ENCODE data around the gene TMX1.

The TMX1 gene

DNA sequence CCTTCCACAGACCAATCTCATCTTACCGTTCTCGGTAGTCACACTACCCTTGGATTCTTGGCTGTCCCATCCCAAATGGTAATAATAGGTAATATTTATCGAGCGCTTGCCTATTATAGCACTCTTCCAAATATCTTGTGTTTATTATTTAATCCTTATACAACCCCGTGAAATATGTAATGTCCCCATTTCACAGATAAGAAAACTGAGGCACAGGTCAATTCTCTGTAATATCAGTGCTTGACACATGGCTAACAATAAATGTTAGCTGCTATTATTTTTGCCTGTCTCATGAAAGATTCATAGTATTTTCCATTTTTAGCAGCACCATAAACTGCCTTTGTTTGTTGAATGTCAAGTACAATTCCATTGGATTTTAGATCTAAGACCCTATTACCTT is 4.5 kb downstream of the TMX1 start:
- DNase-seq, result no peak

DNA sequence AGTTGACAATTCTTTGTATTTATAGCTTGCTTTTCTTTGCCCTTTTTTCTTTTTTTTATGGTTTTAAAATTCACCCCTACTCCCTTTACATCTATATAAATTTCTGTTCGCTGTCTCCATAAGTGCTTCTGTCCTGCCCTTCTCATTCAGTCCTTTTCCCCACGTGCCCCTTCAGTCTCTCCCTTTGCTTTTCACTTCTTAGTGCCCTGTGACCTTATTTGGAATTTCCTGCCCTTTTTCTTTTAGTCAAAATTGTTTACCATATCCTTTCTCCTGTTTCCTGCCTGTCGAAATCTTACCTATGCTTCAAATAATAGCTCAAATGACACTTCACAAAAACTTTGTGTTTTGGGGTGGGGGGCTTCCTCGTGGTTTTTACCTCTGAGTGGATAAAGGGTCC is 6.0 kb downstream of the TMX1 start:
- DNase-seq, result no peak

DNA sequence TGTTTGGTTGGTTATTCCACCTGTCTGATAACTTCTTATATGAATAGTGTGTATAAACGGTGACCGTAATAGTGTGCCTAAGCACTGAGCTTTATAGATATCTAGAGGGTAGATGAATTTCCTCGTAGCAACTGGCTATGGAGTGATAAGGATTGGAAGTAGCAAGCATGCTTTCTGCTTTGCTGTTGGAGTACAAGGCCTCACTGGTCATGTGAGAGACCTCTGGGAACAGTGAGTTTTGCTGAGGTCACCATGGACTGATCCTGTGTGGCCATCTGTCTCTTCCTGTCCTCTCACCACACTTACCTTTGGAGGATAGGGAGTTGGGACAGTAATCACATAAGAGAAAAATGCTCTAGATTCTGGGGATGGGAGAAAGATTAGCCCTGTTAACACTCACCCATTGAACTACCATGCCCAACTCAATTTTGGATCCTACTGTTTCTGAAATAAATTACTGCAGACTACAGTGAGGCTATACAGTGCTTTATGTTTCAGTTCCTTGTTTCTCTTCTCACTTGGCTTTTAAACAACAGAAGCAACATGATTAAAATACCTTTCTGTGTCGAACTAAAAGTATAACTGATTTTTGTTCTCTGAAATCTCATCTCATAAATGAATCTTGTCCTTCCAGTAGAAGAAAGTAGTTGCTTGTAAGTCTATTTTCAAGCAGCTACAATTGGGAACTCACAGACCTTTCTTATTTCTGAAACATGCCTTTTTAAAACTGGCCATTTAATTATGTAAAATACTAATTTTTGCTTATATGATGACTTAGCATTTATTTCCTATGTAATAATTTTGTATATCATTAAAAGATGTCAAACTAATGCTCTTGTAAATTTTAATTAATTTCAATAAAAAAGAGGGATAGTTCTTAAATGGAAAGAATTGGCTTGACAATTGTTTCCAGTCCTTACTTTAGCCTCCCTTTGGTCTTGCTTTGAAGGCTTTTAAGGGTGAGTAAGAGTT is 8.3 kb downstream of the TMX1 start:
- no peak for DNase-seq

DNA sequence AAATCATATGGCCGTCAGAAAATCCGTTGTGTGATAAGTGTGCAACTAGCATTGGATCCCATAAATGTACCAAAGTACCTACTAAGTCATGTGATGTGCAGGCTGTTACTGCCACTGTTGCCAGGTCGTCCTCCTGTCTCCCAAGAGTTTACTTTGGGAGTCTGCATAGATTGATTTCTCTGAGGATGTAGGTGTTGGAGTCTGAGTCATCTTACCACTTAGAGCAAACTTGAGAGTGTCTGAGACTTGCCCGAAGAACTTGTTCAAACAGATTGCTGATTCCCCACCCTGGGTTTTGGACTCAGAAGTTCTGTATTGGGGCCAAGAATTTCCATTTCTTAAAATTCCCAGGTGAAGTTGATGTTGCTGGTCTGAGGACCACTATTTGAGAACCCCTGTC is 11.4 kb downstream of the TMX1 start:
- DNase-seq, result no peak

DNA sequence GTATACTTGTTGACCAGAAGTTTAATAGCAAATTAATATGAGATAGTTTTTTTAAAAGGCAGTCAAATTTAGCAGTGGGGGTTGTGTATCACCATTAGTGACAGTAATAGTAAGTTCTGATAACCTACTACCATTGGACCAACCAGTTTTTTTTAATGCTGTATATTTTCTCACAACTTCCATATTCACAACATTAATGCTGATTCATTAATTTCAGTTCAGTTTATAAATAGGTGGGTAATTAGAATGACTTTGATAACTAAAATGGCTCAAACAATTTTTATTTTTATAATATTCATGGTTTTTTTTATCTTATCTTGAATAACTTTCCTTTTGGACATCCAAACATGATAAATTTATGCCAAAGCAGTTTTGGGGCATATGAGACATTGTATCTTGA is 13.8 kb downstream of the TMX1 start:
- DNase-seq, result no peak

DNA sequence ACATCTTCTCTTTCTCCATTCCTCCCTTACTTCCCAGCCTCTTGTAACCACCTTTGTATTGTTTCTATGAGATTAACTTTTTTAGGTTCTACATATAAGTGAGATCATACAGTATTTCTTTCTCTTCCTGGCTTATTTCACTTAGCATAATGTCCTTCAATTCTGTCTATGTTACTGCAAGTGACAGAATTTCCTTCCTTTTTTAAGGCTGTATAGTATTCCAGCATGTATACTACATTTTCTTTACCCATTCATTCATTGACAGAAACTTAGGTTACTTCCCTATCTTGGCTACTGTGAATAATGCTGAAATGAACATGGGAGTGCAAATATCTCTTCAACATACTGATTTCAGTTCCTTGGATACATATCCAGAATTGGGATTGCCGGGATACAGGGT is 18.2 kb downstream of the TMX1 start:
- no peak for DNase-seq

DNA sequence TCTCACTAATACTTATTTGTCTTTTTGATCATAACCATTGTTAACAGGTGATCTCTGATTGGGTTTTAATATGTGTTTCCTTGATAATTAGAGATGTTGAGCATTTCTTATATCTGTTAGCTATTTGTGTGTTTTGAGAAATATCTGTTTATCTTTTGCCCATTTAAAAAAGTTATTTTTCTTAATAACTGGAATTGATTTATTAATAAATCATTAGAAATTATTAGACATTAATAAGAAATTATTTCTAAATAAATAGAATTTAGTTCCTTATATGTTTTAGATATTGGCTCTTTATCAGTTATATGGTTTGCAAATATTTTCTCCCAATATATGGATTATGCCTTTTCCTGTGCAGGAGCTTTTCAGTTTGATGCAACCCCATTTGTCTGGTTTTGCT is 18.7 kb downstream of the TMX1 start:
- DNase-seq, result no peak

DNA sequence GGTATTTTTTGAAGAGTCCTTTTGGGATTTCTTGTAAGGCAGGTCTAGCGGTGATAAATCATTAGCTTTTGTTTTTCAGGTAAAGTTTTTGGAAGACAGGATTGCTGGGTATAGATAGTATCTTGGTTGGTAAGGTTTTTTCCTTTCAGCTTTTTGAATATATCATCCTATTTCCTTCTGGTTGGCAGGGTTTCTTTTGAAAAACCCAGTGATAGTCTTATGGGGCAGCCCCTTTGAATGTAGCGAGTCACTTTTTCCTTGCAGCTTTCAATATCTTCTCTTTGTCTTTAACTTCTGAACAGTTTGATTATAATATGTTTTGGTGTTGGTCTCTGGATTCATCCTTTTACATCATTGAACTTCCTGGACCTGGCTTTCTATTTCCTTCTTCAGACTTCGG is 20.2 kb downstream of the TMX1 start:
- DNase-seq, result no peak

DNA sequence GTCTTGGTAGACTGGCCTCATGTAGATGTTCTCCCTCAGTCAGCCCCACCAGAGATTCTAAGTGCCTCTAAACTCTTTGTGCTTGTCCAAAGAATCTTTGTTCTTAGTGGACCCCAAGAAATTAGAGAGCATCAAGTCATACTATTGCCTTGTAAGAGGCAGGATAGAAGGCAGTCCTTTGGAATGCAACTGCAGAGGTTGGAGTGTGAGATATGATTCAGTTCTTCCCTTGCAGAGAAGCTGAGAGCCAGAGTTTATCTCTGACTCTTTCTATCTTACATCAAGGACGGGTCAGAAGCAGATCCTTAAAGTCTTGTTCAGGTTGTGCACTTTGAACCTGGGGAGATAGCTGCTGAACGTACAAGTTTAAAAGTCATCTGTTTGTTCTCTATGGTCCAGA is 21.1 kb downstream of the TMX1 start:
- no peak for DNase-seq

DNA sequence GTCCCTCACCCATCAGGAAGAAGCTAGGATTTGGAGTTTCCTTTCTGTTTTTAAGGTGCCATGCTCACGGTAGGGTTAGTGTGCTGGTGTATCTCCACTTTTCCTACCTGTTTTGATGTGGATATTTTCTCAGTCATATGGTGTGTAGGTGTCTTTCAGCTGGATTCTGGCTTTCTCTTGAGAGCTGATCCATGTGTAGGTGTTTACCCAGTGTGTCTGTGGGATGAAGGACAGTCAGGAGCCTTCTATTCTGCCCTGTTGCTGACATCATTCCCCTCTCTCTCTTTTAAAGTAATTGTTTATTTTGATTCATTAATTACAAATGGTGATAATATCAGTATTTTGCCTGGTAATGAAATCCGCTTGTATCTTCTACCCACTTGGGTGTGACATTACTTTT is 22.8 kb downstream of the TMX1 start:
- no peak for DNase-seq

DNA sequence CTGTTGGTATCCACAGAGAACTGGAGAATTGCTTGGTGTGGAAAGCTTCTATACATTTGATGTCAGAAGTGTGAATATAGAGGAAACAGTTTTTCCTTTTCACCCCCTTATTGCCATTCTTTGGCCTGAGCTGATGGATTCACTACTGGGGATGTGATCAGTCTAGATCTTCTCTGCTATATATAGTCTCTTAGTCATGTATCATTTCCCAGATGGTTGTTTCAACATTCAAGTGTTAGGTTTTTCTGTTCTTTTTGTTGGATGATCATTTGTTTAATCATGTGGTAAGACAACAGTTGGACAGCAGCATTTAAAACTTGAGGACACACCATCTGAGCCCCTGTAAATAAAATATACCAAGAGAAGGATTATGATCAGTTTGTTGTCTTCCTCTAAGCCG is 29.6 kb downstream of the TMX1 start:
- no peak for DNase-seq

DNA sequence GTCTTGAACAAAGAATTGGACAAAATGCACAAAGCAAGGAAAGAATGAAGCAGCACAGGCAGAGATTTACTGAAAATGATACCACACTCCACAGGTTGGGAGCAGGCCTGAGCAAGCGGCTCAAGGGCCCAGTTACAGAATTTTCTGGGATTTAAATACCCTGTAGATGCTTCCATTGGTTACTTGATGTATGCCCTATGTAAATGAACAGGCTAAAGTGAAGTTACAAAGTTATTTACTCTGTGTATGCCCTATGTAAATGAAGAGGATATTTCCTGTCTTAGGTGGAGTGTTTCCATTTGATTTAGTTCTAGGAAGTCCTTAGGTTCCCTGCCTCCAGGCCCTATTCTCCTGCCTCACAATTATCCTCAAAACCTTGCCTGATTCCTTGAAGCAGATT is 36.6 kb downstream of the TMX1 start:
- no peak for DNase-seq

DNA sequence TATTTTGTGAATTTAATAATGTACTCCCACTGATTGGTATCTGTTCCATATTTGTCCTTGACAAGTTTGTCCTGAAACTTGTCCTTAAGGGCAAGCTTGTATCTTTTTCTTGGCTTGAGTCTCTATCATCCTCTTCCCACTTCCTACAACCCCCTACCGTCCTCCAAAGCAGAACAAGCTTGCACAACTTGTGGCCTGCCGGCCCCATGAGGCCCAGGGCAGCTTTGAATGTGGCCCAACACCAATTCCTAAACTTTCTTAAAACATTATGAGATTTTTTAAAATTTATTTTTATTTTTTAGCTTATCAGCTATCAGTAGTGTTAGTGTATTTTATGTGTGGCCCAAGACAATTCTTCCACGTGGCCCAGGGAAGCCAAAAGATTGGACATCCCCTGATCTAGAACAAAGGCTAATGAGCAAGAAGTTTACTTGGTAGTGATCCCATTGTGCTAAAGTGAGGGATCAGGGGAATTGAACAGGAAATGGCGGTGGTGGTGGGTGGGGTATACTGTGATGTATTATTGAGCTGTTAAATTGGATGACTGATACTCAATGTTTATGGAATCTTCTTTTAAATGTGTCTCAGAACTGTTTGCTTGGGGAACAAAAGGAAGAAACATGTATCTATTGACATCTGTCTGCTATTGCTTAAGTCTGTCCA is 37.8 kb downstream of the TMX1 start:
- DNase-seq, result no peak

DNA sequence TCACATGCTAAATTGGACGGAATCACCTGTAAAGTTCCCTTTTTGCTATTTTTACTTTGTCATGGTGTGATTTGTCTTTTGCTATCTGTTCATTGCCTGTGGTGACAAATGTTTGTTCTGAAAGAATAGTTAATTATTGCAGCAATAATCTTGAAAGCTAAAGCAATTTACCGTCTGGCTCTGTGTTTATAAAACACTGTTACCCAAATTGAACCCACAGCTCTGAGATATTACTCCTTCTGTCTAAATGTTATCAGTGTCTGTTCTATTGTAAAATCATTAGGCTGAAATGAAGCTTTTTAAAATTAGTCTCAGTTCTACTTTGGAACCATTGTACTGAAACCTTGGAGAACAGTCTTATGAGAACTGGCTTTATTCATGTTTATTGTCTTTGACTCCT is 42.5 kb downstream of the TMX1 start:
- no peak for DNase-seq

DNA sequence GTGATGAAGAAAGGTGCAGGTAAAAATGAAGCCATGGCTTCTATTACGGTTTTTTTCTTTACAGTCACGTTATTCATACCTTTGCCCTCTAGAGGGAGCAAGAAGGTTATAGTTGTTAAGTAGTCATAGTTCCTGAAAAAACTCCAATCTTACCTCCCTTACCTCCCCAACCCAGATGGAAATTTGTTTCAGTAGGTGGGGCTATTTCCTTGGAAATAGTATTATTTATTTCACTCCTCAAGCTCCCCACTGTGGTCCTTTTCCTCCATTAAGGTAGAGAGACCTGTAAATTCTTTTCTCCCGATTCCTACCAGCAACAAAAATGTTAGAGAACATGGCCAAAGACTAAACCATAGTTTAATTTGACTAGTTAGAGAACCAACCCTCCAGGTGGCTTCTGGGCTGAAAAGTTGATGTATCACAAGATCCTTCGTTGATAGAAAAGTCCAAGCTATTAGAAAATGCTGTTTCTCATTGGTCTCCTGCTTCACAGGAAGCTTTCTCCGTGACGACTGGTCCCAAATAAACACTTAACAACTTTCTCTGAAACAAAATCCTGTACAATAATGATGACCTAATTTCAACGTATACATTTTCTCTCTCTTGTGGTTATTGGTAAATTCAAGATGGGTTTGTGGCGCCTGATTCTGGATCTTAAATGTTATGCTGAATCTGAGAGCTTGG is 43.5 kb downstream of the TMX1 start:
- no peak for DNase-seq

DNA sequence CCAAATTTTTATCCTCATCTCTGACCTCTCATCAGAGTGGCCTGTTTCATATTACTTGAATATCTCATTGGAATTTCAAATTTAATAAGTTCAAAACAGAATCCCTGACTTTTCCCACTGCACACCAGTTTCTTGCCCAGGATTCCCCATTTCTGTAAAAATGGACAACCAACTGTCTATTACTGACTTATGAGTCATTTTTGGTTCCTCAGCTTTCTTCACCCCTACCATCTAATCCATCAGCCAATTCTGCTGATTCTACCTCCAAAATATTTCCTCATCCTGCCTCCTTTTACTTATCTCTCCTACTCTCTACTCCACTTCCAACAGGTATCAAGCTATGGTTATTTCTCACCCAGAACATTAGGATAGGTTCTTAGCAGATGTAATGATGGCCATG is 44.2 kb downstream of the TMX1 start:
- DNase-seq, result no peak

DNA sequence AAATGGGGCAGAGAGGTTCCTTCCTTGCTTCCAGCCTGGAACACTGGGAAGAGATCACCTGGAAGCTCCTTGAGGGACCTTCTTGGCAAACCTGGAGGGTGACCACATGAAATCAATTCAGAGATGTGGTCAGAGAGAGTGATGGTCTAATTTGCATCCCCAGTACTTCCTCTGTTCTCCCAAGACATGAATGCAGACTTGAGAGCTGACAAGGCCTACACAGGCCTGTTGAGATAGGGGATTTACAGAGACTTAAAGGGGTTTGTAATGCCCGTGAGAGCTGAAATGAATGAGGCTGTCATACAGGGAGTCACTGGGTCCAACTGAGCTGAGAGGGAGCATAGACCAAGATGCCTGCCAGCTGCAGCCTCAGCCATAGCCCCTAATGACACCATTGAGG is 45.1 kb downstream of the TMX1 start:
- no peak for DNase-seq

DNA sequence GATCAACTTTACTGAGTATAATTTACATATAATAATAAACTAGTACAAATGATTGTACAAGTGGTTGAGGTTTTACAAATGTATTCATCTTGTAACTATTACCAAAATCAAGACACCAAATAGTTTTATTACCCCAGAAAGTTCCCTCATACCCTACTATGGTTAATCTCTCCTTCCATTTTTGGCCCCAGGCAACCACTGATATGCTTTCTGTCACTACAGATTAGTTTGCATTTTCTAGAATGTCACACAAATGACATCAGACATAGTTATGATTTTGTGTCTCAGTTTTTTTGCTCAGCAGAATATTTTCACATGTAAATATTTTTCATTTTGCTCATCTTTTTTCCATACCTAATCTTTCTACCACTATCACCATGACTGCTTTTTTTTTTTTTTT is 49.1 kb downstream of the TMX1 start:
- no peak for DNase-seq

DNA sequence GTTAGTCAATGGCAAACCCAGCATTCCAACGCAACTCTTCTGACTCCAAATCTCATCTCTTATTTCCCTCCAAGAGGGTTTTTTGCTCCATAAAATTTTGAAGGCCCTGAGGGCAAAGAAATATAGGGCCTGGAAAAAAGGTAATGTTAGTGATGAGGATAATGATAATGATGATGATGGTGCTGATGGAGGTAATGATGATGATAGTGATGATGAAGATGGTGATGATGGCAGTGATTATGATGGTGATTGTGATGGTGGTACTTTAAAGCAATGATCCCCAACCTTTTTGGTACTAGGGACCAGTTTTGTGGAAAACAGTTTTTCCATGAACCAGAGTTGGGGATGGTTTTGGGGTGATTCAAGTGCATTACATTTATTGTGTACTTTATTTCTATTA is 50.1 kb downstream of the TMX1 start:
- no peak for DNase-seq

DNA sequence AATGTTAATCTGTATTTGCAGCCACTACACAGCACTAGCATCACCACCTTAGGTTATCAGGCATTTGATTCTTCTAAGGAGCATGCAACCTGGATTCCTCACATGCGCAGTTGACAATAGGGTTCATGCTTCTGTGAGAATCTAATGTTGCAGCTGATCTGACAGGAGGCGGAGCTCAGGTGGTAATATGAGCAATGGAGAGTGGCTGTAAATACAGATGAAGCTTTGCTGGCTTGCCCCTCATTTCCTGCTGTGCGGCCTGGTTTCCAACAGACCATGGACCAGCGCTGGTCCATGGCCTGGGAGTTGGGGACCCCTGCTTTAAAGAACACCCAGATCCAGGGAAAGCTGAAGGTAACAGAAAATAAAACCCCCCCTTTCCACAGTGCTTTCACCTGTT is 51.0 kb downstream of the TMX1 start:
- DNase-seq, result no peak

DNA sequence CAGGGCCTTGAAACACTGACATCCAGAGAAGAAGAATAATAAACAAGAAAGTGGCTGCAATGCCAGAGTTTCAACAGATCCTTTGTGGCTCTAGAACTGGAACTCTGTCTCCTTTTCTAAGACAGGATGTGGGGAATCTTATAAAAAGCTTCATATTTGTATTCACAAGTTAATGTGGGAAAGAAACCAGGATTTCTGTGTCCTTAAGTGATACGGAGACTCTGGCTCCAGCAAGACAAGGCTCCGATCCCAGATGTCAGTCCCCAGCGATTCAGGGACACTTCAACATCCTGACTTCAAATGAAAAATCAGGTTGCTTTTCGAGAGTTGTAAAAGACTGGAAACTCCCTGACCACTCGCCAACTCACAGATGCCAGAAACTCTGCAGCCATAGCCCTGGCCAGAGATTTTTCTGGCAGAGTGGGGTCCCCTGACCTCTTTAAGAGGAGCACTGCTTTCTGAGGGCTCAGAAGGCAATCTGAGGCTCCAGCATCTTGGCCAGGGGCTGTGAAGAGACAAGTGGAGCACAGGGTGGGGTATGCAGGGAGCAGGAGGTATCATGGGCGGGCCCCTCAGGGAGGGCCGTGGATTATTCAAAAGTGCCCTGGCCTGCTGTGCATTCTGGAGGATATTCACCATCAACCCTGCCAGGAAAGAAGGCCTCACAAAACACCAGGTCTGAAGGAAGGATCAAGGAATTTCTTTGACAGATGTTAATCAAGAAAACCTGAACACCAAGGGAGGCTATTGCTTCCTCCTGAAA is 53.3 kb downstream of the TMX1 start:
- no peak for DNase-seq

DNA sequence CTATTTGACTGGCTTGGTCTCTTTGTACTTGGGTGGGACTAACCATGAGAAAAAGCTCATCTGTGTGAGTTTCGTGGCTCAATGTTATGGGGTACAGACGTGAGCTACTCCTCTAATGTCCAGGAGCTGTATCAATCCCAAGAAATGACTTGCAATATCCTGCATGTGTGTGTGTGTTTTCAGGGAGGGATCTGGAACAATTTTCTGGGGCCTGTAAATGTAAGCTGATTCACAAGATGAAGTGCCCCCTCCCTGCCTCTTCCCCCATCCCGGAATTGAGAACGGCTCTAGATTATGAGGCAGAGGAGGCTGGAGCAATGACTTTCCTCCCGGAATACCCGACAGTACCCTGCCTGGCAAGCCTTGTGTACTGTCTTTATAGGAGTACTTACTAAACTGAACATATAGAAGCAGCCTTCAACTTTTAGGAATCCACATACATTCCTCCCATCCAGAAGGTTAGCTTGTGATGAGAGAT is 53.9 kb downstream of the TMX1 start:
- DNase-seq, result no peak

DNA sequence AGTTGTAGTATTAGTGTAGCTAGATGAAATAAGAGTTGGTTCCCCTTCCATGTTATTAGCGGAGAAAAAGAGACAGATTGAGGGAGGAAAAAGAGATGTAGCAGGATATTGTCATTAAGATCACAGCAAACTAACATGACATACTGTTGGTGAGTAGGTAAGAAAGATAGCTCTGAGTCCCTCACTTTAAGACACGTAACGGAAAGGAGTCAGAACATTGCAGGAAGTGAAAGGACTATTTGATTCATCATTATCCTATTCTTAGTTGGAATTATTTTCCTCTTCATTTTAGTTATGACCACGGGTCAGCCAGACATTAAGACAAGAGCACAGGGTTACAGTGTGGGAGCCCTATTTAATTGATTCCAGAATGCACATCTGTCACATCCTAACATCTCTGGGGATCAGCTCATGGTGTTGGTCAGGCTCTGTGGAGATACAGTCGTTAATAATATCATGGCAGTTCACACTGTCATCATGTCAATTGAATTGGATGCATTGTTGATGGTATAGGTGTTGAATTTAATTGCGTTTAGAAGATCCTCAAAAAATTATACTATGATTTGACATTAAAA is 55.0 kb downstream of the TMX1 start:
- DNase-seq, result no peak

Data from activated CD4-positive, alpha-beta T cell treated with anti-CD3 and anti-CD28 coated beads, Interleukin-2, amount 50 U/mL, for 4 hours (primary cell).